ENCODE measurements around the gene RHOA. TPM values are rescaled to one million over a fixed set of nuclear protein-coding genes. Genes with fewer than 3 reads are reported as not detected.

Gene RHOA
- total and polyA plus RNA-seq, 2 of the 8 experiments (the other 6 are each of a cell fraction or from before 2014, with no cell fraction given) = 176 to 397 TPM

DNA sequence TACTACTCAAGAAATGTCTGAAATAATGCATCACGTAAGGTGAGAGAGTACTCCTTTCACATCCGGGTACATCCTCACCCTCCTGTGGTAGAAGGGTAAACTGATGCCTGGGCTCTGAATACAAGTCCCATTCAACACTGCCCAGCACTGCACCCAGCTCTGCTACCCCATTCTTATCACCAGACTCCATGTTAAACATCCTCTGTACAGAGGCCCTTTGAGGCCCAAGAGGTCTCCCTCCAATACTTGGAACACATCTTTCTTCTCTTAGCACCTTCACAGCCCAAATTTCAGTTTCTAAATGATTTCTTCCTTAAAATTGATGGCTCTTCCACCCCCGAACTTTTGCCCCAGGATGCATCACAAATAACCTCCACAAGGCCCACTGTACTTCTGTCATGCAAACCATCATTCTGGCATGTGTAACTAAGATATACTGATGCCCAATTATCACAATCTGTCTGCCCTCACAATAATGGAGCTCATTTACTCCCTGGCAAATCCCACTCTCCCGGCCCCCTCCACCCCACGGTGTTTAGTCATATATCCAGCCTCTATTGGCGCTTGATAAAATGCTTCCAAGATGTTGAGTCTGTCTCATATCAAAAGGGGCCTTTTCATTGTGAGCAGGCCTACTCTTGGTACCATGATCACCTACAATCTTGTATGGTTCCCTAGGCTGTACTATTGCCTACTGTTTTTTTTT is 41.0 kb downstream of the RHOA start:
- Histone ChIP-seq H2BK15ac (ENCODE audit: low read length) (no peak overlapping the region), H3K14ac (ENCODE audit: insufficient read length) (no peak overlapping the region), H2BK20ac (ENCODE audit: low read length) (no peak overlapping the region), H4K5ac (ENCODE audit: insufficient read length, low read depth, low read length) (no peak overlapping the region), H3K27me3 (replicated peaks in 1 of 4; ENCODE audit: control insufficient read depth in 3 of 4, extremely low read depth in 1 of 4, insufficient read depth in 3 of 4, low read length in 3 of 4) (no peaks in the 10 kb centered on the region), H4K8ac (ENCODE audit: extremely low read depth, insufficient read depth, low read length) (no peak overlapping the region), H3K4me3 (ENCODE audit: extremely low read depth in 1 of 4, insufficient read depth in 2 of 4, low read depth in 3 of 4, low read length in 4 of 4) (no peak overlapping the region), H3K23me2 (ENCODE audit: low read depth, low read length) (no peaks in the 10 kb centered on the region), H3K79me2 (ENCODE audit: control insufficient read depth in 1 of 2, insufficient read depth in 2 of 2, low read length in 2 of 2) (peaks cover 0 to 23% of the 10 kb centered on the region in 2 experiments; a peak in 1 of 4 replicates), H3K23ac (ENCODE audit: insufficient read length) (no peak overlapping the region), H2AK5ac (ENCODE audit: low read depth, low read length) (no peak overlapping the region), H2BK120ac (replicated peaks; ENCODE audit: low read depth, low read length) (no peak overlapping the region), H3K9ac (replicated peaks in 1 of 4; ENCODE audit: extremely low read depth in 1 of 4, low read depth in 3 of 4, low read length in 3 of 4) (no peak overlapping the region), H3K4me2 (ENCODE audit: insufficient read depth in 1 of 2, low read depth in 2 of 2, low read length in 2 of 2) (no peak overlapping the region), H3K56ac (replicated peaks; ENCODE audit: insufficient read length, low read depth, low read length) (no peak overlapping the region), H2AFZ (ENCODE audit: low read length) (no peak overlapping the region), H4K91ac (replicated peaks; ENCODE audit: insufficient read length, low read length) (no peak overlapping the region), H3K36me3 (ENCODE audit: control insufficient read depth in 2 of 4, insufficient read depth in 4 of 4, low read length in 3 of 4) (peaks cover 10 to 63% (median 26%) of the 10 kb centered on the region in 4 experiments; a peak in 7 of 8 replicates), H3K18ac (ENCODE audit: extremely low read depth, low read length) (no peak overlapping the region), H3K79me1 (ENCODE audit: low read depth, low read length) (peaks cover 2% of the 10 kb centered on the region; the same call in 1 of the 2 replicates), H4K20me1 (replicated peaks in 1 of 2; ENCODE audit: control insufficient read depth in 1 of 2, insufficient read depth in 2 of 2, low read length in 2 of 2) (peaks cover 0 to 11% of the 10 kb centered on the region in 2 experiments), H3K4me1 (replicated peaks in 1 of 4; ENCODE audit: control insufficient read depth in 3 of 4, insufficient read depth in 4 of 4, low read length in 3 of 4) (no peaks in the 10 kb centered on the region), H3K27ac (ENCODE audit: low read depth, low read length) (no peak overlapping the region), H3K4ac (replicated peaks; ENCODE audit: insufficient read length, low read depth, low read length) (no peak overlapping the region), H2BK12ac (ENCODE audit: low read depth, low read length) (no peak overlapping the region), H3K9me3 (ENCODE audit: insufficient read depth in 2 of 2, low read depth in 1 of 2, low read length in 1 of 2) (no peaks in the 10 kb centered on the region), H2BK5ac (ENCODE audit: low read depth, low read length) (no peak overlapping the region)
- DNase-seq (ENCODE audit: low read depth in 1 of 2, low spot score in 2 of 2) (no peak), FAIRE-seq (no peak)
- WGBS, 2 experiments (ENCODE audit: extremely low coverage in 1 of 2, insufficient coverage in 1 of 2, insufficient read length in 1 of 2, insufficient replicate concordance in 2 of 2, low coverage in 1 of 2, low lambda C conversion rate in 2 of 2, missing lambda C conversion rate in 1 of 2) = 82% methylated on average over 6 of the region's 6 CpGs; no CpG with 5 or more reads in 1 of the 2 experiments
- POLR2A ChIA-PET (ENCODE audit: partially characterized antibody) = interaction anchor here (0.6 to 2.3 kb wide), 7 partner anchors 12 to 1752 kb away, joined by 3 to 5 read pairs (median 3); partner anchors contain the start of genes INKA1, RHOA and TCTA
- CTCF ChIA-PET (ENCODE audit: partially characterized antibody) = interaction anchor here (0.6 to 1.3 kb wide), 3 partner anchors 10 to 44 kb away, joined by 3 to 4 read pairs (median 3); no protein-coding TSS in a partner anchor
- TF ChIP-seq EGR1 (IDR thresholded peaks at IDR 0.05; ENCODE audit: borderline replicate concordance, low read depth, low read length) = no peak
- no peak for TF ChIP-seq POU5F1 (IDR thresholded peaks at IDR 0.05; ENCODE audit: low read depth, low read length)
- TF ChIP-seq SP2 (IDR thresholded peaks at IDR 0.05; ENCODE audit: low read length) = no peak
- TF ChIP-seq EZH2 (IDR thresholded peaks at IDR 0.05; ENCODE audit: low read depth, low read length, severe bottlenecking) = no peak
- no peak for TF ChIP-seq JUND (IDR thresholded peaks at IDR 0.05; ENCODE audit: low read length)
